Measurements from ENCODE around the gene PTPRN2. TPM values are rescaled to one million over a fixed set of nuclear protein-coding genes. Genes with fewer than 3 reads are reported as not detected.

The PTPRN2 gene
- polyA plus RNA-seq, 4 donors = 1.6 to 11.7 (median 4.0) TPM

GRCh38 chr7:158321056-158321700, 266.4 kb downstream of the PTPRN2 start:
- no peaks in the 10 kb centered on the region for H3K4me1 ChIP-seq (ENCODE audit: control insufficient read depth in 3 of 3, insufficient read depth in 2 of 3, low read depth in 1 of 3, low read length in 2 of 3)
- peaks cover 0 to 35% of the 10 kb centered on the region in 2 donors for H3K9me3 ChIP-seq (ENCODE audit: control insufficient read depth in 2 of 2, insufficient read depth in 1 of 2, low read depth in 1 of 2, low read length in 1 of 2)
- H3K27ac ChIP-seq (ENCODE audit: low read depth in 1 of 3, low read length in 2 of 3) = no peak overlapping the region
- H3K4me3 ChIP-seq (ENCODE audit: low read depth in 1 of 3, low read length in 3 of 3) = no peak overlapping the region
- WGBS, 3 donors = 88 to 92% (median 89%) methylated on average over 28 of the region's 28 CpGs
- DNase-seq (no peak), FAIRE-seq (no peak)
- no peaks in the 10 kb centered on the region for H3K27me3 ChIP-seq (ENCODE audit: control insufficient read depth in 3 of 3, insufficient read depth in 3 of 3, low read length in 3 of 3)
- no peaks in the 10 kb centered on the region for H3K36me3 ChIP-seq (ENCODE audit: control insufficient read depth in 3 of 3, insufficient read depth in 2 of 3, low read depth in 1 of 3, low read length in 3 of 3)

GRCh38 chr7:158320328-158320727, 267.3 kb downstream of the PTPRN2 start:
- WGBS, 3 donors = 87 to 93% (median 90%) methylated on average over 24 to 27 of the region's 27 CpGs
- Histone ChIP-seq H3K4me1 (ENCODE audit: control insufficient read depth in 3 of 3, insufficient read depth in 2 of 3, low read depth in 1 of 3, low read length in 2 of 3) (no peaks in the 10 kb centered on the region), H3K9me3 (ENCODE audit: control insufficient read depth in 2 of 2, insufficient read depth in 1 of 2, low read depth in 1 of 2, low read length in 1 of 2) (peaks cover 0 to 40% of the 10 kb centered on the region in 2 donors), H3K27ac (ENCODE audit: low read depth in 1 of 3, low read length in 2 of 3) (no peak overlapping the region), H3K4me3 (ENCODE audit: low read depth in 1 of 3, low read length in 3 of 3) (no peak overlapping the region), H3K27me3 (ENCODE audit: control insufficient read depth in 3 of 3, insufficient read depth in 3 of 3, low read length in 3 of 3) (no peaks in the 10 kb centered on the region), H3K36me3 (ENCODE audit: control insufficient read depth in 3 of 3, insufficient read depth in 2 of 3, low read depth in 1 of 3, low read length in 3 of 3) (no peaks in the 10 kb centered on the region)
- no peak for DNase-seq
- FAIRE-seq = no peak

GRCh38 chr7:158318511-158318913, 269.1 kb downstream of the PTPRN2 start:
- Histone ChIP-seq H3K4me3 (ENCODE audit: low read depth in 1 of 3, low read length in 3 of 3) (no peak overlapping the region), H3K4me1 (ENCODE audit: control insufficient read depth in 3 of 3, insufficient read depth in 2 of 3, low read depth in 1 of 3, low read length in 2 of 3) (no peaks in the 10 kb centered on the region), H3K9me3 (ENCODE audit: control insufficient read depth in 2 of 2, insufficient read depth in 1 of 2, low read depth in 1 of 2, low read length in 1 of 2) (peaks cover 0 to 47% of the 10 kb centered on the region in 2 donors), H3K36me3 (ENCODE audit: control insufficient read depth in 3 of 3, insufficient read depth in 2 of 3, low read depth in 1 of 3, low read length in 3 of 3) (no peaks in the 10 kb centered on the region), H3K27me3 (ENCODE audit: control insufficient read depth in 3 of 3, insufficient read depth in 3 of 3, low read length in 3 of 3) (no peaks in the 10 kb centered on the region), H3K27ac (ENCODE audit: low read depth in 1 of 3, low read length in 2 of 3) (no peak overlapping the region)
- FAIRE-seq (no peak), DNase-seq (no peak)
- WGBS, 3 donors = 81 to 95% (median 90%) methylated on average over 17 to 22 of the region's 22 CpGs

- Histone ChIP-seq H3K27ac (ENCODE audit: low read depth in 1 of 3, low read length in 2 of 3) (no peak overlapping the region), H3K27me3 (ENCODE audit: control insufficient read depth in 3 of 3, insufficient read depth in 3 of 3, low read length in 3 of 3) (no peaks in the 10 kb centered on the region), H3K4me3 (ENCODE audit: low read depth in 1 of 3, low read length in 3 of 3) (no peak overlapping the region), H3K9me3 (ENCODE audit: control insufficient read depth in 2 of 2, insufficient read depth in 1 of 2, low read depth in 1 of 2, low read length in 1 of 2) (peaks cover 0 to 57% of the 10 kb centered on the region in 2 donors), H3K36me3 (ENCODE audit: control insufficient read depth in 3 of 3, insufficient read depth in 2 of 3, low read depth in 1 of 3, low read length in 3 of 3) (no peaks in the 10 kb centered on the region), H3K4me1 (ENCODE audit: control insufficient read depth in 3 of 3, insufficient read depth in 2 of 3, low read depth in 1 of 3, low read length in 2 of 3) (no peaks in the 10 kb centered on the region)
- FAIRE-seq (no peak), DNase-seq (no peak)
- WGBS, 3 donors = 26 to 71% (median 69%) methylated on average over 55 to 59 of the region's 59 CpGs
Observed at GRCh38 chr7:158317238-158318205, 270.1 kb downstream of the PTPRN2 start.

GRCh38 chr7:158316466-158317031, 271.1 kb downstream of the PTPRN2 start:
- WGBS, 3 donors = 83 to 94% (median 86%) methylated on average over 35 of the region's 35 CpGs
- Histone ChIP-seq H3K4me3 (ENCODE audit: low read depth in 1 of 3, low read length in 3 of 3) (no peak overlapping the region), H3K36me3 (ENCODE audit: control insufficient read depth in 3 of 3, insufficient read depth in 2 of 3, low read depth in 1 of 3, low read length in 3 of 3) (no peaks in the 10 kb centered on the region), H3K9me3 (ENCODE audit: control insufficient read depth in 2 of 2, insufficient read depth in 1 of 2, low read depth in 1 of 2, low read length in 1 of 2) (peaks cover 0 to 58% of the 10 kb centered on the region in 2 donors), H3K27ac (ENCODE audit: low read depth in 1 of 3, low read length in 2 of 3) (no peak overlapping the region), H3K4me1 (ENCODE audit: control insufficient read depth in 3 of 3, insufficient read depth in 2 of 3, low read depth in 1 of 3, low read length in 2 of 3) (no peaks in the 10 kb centered on the region), H3K27me3 (ENCODE audit: control insufficient read depth in 3 of 3, insufficient read depth in 3 of 3, low read length in 3 of 3) (no peaks in the 10 kb centered on the region)
- no peak for DNase-seq
- no peak for FAIRE-seq

- FAIRE-seq (no peak), DNase-seq (no peak)
- no peaks in the 10 kb centered on the region for H3K36me3 ChIP-seq (ENCODE audit: control insufficient read depth in 3 of 3, insufficient read depth in 2 of 3, low read depth in 1 of 3, low read length in 3 of 3)
- H3K27ac ChIP-seq (ENCODE audit: low read depth in 1 of 3, low read length in 2 of 3) = no peak overlapping the region
- peaks cover 0 to 56% of the 10 kb centered on the region in 2 donors for H3K9me3 ChIP-seq (ENCODE audit: control insufficient read depth in 2 of 2, insufficient read depth in 1 of 2, low read depth in 1 of 2, low read length in 1 of 2)
- H3K27me3 ChIP-seq (ENCODE audit: control insufficient read depth in 3 of 3, insufficient read depth in 3 of 3, low read length in 3 of 3) = no peaks in the 10 kb centered on the region
- H3K4me1 ChIP-seq (ENCODE audit: control insufficient read depth in 3 of 3, insufficient read depth in 2 of 3, low read depth in 1 of 3, low read length in 2 of 3) = no peaks in the 10 kb centered on the region
- 93 to 96% (median 93%) methylated on average over 11 of the region's 11 CpGs for WGBS, 3 donors
- H3K4me3 ChIP-seq (ENCODE audit: low read depth in 1 of 3, low read length in 3 of 3) = no peak overlapping the region
Observed at GRCh38 chr7:158315881-158316280, 271.7 kb downstream of the PTPRN2 start.

GRCh38 chr7:158315326-158315725, 272.3 kb downstream of the PTPRN2 start:
- no peak for FAIRE-seq
- no peak for DNase-seq
- H3K27ac ChIP-seq (ENCODE audit: low read depth in 1 of 3, low read length in 2 of 3) = no peak overlapping the region

GRCh38 chr7:158314394-158314793, 273.2 kb downstream of the PTPRN2 start:
- no peak for DNase-seq
- Histone ChIP-seq H3K4me3 (ENCODE audit: low read depth in 1 of 3, low read length in 3 of 3) (no peak overlapping the region), H3K36me3 (ENCODE audit: control insufficient read depth in 3 of 3, insufficient read depth in 2 of 3, low read depth in 1 of 3, low read length in 3 of 3) (no peaks in the 10 kb centered on the region), H3K4me1 (ENCODE audit: control insufficient read depth in 3 of 3, insufficient read depth in 2 of 3, low read depth in 1 of 3, low read length in 2 of 3) (no peaks in the 10 kb centered on the region), H3K27ac (ENCODE audit: low read depth in 1 of 3, low read length in 2 of 3) (no peak overlapping the region), H3K27me3 (ENCODE audit: control insufficient read depth in 3 of 3, insufficient read depth in 3 of 3, low read length in 3 of 3) (no peaks in the 10 kb centered on the region), H3K9me3 (ENCODE audit: control insufficient read depth in 2 of 2, insufficient read depth in 1 of 2, low read depth in 1 of 2, low read length in 1 of 2) (peaks cover 0 to 59% of the 10 kb centered on the region in 2 donors)
- no peak for FAIRE-seq
- 95% methylated on average over 15 of the region's 15 CpGs for WGBS, 3 donors

More at GRCh38 chr7:158315326-158315725, 272.3 kb downstream of the PTPRN2 start:
- Histone ChIP-seq H3K27me3 (ENCODE audit: control insufficient read depth in 3 of 3, insufficient read depth in 3 of 3, low read length in 3 of 3) (no peaks in the 10 kb centered on the region), H3K4me1 (ENCODE audit: control insufficient read depth in 3 of 3, insufficient read depth in 2 of 3, low read depth in 1 of 3, low read length in 2 of 3) (no peaks in the 10 kb centered on the region), H3K9me3 (ENCODE audit: control insufficient read depth in 2 of 2, insufficient read depth in 1 of 2, low read depth in 1 of 2, low read length in 1 of 2) (peaks cover 0 to 54% of the 10 kb centered on the region in 2 donors), H3K4me3 (ENCODE audit: low read depth in 1 of 3, low read length in 3 of 3) (no peak overlapping the region), H3K36me3 (ENCODE audit: control insufficient read depth in 3 of 3, insufficient read depth in 2 of 3, low read depth in 1 of 3, low read length in 3 of 3) (no peaks in the 10 kb centered on the region)
- 88 to 91% (median 90%) methylated on average over 11 of the region's 11 CpGs for WGBS, 3 donors
